Hematopoietic multipotent progenitor cell treated with erythropoietin and hydrocortisone succinate and interleukin-3 and kit ligand, for 8 days (in vitro differentiated cells): ENCODE results near the gene MADD.

ENCODE experiments used
- DNase-seq: peaks from one replicate; pipeline ENCODE4 v3.0.0-alpha.2; 2015

The MADD gene

GRCh38 chr11:47360341-47360740 is 90.4 kb downstream of the MADD start:
- DNase-seq = no peak

- no peak for DNase-seq
Measured at GRCh38 chr11:47361419-47361818, 91.5 kb downstream of the MADD start.

- no peak for DNase-seq
Measured at GRCh38 chr11:47366020-47366490, 96.1 kb downstream of the MADD start.

- DNase-seq = peak; percentile 7
Measured at GRCh38 chr11:47369676-47370075, 99.7 kb downstream of the MADD start.

GRCh38 chr11:47372422-47372821 is 102.5 kb downstream of the MADD start:
- DNase-seq = no peak

GRCh38 chr11:47373876-47374719 is 104.2 kb downstream of the MADD start:
- DNase-seq = peak; percentile 71

- DNase-seq = no peak
Measured at GRCh38 chr11:47374720-47375019, 104.7 kb downstream of the MADD start.

- DNase-seq = no peak
Measured at GRCh38 chr11:47375020-47375419, 105.1 kb downstream of the MADD start.

- DNase-seq = no peak
Measured at GRCh38 chr11:47375546-47376085, 105.7 kb downstream of the MADD start.

- no peak for DNase-seq
Measured at GRCh38 chr11:47376107-47376524, 106.2 kb downstream of the MADD start.

- peak; percentile 56 for DNase-seq
Measured at GRCh38 chr11:47376525-47377371, 106.8 kb downstream of the MADD start.

GRCh38 chr11:47377571-47378009 is 107.7 kb downstream of the MADD start:
- peak; percentile 45 for DNase-seq

- peak; percentile 91 for DNase-seq
Measured at GRCh38 chr11:47378010-47378835, 108.3 kb downstream of the MADD start, which contains the start of gene SPI1. TSS of gene SPI1 (minus strand) at chr11:47378547. CDS start at chr11:47378353, 194 bp downstream.

GRCh38 chr11:47378836-47379170 is 108.9 kb downstream of the MADD start:
- no peak for DNase-seq

- no peak for DNase-seq
Measured at GRCh38 chr11:47379317-47379716, 109.4 kb downstream of the MADD start.
